ENCODE results near the gene PLEKHO1.
"Not testable (repeated sequence)": the region's sequence is repeated elsewhere in the genome, so short reads cannot be mapped to it uniquely, and the experiment has no call there.

The PLEKHO1 gene

DNA sequence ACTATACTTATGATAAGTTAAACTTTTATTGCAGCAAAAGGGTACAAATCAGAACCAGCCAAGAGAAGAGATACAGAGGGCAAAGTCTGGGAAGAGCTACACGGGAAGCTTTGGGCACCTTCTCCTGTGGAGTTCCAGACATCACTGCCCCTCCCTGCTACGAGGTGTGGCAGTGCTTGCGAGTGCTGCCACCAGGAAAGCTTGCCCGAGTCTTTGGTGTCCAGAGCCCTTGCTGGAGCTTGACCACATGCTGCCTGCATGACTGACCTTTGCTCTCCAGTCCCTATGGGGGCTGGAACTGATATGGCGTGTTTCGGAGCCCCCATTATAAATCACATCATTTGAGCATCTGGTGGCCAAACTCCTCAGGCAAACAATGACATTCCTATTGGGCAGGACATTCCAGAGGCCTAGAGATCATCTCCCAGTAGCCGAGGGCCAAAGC, 23.4 kb downstream of the PLEKHO1 start:
- no peak for DNase-seq (ENCODE audit: low read depth)

DNA sequence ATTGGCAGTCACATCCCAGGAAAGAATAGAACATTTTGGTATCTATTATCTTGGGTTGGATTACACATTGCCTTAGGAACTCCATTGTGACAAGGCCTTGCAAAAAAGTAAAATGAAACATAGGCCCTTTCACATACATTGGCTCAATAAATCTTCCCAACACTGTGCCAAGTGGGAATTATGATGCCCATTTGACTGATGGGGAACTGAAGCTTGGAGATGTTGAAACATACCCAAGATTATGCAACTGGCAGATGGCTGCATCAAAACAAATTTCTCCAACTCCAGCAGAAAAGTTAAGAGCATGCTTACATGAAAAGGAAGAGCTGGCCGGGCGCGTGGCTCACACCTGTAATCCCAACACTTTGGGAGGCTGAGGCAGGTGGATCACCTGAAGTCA, 26.9 kb downstream of the PLEKHO1 start:
- no peak for DNase-seq (ENCODE audit: low read depth)

DNA sequence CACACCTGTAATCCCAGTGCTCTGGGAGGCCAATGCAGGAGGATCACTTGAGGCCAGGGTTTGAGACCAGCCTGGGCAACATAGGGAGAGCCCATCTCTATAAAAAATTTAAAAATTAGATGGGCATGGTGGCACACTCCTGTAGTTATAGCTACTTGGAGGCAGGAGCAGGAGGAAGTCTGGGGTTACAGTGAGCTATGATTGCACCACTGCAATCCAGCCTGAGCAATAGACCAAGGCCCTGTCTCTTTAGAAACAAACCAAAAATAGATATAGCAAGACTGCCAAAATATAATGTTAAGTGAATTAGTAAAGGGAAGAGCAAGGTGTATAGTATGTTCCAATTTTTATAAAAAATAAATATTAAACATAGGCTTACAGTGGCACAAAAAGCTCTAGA, 28.8 kb downstream of the PLEKHO1 start:
- no peak for DNase-seq (ENCODE audit: low read depth)

DNA sequence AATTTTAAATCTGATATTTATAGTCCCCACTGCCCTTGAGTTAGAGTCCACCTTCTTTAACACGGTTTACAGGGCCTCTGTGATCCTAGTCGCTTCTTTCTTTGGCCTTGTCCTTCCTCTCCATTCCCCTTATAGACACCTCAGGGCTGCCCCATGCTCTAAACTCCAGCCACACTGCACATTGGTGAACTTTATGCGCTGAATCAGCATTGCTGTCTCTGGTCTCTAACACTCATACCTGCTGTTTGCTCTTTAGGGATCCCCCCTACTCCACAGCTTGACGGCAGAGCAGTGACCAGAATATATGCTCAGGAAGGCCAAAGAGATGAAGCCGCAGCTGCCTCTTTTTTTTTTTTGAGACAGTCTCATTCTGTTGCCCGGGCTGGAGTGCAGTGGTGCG, 30.2 kb downstream of the PLEKHO1 start:
- DNase-seq (ENCODE audit: low read depth) = no peak

DNA sequence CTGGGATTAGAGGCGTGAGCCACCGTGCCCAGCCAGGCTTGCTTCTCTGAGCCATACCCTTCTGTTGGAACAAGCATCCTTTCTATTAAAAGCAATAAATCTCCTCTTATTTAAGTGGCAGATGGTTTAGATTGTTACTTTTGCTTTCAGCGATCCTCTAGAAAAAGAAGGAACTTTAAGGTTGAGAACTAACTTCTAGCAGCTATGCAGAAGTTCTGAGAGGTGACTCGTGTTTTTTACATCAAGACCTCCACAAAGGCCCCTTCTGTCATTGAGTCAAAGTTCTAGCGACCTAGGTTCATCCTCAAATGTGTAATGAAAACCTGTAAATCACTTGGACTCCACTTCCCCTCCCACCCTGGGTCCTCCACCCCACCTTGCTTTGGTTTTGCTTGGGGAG, 30.8 kb downstream of the PLEKHO1 start:
- DNase-seq (ENCODE audit: low read depth) = no peak

DNA sequence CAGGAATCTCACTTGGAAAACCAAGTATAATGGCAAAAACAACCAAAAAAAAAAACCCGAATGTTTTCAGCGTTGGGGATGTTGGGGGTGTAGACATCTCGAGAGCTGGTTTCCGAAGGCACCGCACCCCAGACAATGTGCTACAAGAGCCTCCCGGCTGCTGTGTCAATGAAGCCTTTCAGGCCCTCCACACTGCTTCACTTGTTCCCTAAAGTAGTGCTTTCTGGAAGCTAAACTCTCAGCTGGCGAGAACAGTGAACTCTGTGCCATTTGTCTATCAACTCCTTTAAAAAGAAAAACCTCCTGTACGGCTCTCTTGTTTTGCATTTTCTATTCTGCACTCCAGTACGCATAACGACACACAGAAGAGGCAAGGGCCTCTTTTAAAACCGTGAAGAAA, 32.5 kb downstream of the PLEKHO1 start:
- DNase-seq (ENCODE audit: low read depth) = no peak

DNA sequence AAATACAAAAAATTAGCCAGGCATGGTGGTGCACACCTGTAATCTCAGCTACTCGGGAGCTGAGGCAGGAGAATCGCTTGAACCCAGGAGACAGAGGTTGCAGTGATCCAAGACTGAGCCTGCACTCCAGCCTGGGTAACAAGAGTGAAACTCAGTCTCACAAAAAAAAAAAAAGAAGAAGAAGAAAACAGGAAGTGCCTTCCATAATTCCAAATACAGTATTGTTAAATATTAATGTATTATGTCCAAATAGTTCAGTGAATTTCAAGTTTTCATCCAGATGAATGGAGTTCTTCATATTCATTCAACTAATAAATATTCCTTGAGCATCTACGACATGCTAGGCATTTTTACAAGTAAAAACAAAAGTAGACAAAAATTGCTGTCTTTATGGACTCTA, 33.3 kb downstream of the PLEKHO1 start:
- no peak for DNase-seq (ENCODE audit: low read depth)

DNA sequence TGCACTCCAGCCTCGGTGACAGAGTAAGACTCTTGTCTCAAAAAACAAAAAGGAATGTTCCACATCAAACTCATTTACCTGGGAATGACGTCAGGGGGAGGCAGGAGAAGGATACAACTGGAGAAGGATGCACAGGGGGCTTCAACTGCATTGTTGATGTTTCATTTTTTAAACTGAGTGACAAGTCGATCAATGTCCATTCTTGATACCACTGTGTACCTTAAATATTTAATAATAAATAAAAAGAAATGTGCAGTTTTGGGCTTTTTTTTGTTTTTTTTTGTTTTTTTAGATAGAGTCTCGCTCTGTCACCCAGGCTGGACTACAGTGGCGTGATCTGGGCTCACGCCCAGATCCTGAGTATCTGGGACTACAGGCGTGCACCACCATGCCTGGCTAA, 35.8 kb downstream of the PLEKHO1 start:
- no peak for DNase-seq (ENCODE audit: low read depth)

DNA sequence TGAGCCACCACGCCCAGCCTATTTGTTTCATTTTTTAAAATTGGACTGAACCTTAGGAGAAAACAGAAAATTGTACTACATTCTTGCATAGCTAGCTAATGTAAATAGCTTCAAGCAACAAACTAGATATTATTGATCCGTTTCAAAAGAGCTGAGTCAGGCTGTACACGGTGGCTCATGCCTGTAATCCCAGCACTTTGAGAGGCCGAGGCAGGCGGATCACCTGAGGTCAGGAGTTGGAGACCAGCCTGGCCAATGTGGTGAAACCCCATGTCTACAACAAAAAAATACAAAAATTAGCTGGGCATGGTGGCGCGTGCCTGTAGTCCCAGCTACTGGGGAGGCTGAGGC, 36.7 kb downstream of the PLEKHO1 start:
- not testable (repeated sequence) for DNase-seq (ENCODE audit: low read depth)

DNA sequence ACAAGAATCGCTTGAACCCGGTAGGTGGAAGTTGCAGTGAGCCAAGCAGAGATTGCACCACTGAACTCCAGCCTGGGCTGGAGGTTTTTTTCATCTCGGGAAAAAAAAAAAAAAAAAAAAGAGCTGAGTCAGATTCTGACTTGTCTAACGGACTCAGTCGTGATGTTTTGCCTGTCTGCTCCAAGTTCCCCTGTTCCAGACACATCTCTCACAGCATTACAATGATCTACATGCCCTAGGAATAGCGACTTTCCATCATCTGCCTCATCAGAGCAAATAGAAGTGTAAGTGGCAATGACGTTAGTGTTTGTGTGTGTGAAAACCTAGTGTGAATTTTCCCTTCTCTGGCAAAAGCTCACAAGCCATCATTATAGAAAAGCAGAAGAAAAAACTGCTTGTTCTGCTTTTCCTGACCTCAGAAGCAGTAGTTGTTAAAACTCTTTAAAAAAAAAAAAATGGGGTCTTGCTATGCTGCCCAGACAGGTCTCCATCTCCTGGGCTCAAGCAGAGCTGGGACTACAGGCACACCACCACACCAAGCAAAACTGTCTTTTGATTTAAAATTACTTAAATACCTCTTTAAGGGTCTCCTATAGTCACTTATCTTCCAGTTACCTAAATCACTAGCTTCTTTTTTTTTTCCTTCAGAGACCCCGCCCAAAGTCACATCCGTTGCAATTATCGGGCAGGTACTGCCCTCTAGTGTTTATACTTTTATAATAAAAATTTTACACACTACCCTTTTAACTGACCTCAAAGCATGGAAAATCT, 37.3 kb downstream of the PLEKHO1 start:
- no peak for DNase-seq (ENCODE audit: low read depth)

DNA sequence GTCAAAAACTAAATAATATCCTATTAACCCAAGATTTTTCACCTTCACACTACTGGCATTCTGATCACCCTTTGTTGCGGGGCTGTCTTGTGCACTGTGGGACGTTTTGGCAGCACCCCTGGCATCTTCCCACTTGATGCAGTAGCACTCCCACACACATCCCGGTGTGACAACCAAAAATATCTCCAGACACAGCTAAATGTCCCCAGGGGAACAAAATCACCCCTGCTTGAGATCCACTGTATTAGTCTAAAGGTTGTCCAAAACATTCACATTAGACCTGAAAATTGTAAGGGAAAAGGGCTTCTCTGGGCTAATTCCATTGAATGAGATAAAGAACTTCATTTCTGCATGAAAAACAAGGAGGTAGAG, 37.8 kb downstream of the PLEKHO1 start:
- DNase-seq (ENCODE audit: low read depth) = no peak

DNA sequence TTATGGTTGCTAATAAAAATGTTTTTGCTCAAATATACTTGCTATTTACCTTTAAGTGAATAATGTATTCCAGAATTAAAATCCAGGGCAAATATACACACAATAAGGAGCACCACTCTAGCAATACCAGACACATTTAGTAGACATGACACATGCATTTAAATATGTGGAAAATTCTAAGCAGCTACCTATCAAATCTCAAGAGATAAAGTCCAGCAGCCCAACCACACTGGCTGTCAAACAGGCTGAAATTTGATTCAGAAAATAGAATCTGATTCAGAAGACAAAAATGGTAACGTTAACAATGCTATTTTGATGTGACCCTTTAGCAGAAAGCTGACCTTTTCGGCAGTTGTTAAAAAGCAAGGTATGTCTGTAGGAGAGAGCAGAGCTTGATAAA, 42.3 kb downstream of the PLEKHO1 start:
- DNase-seq (ENCODE audit: low read depth) = no peak

DNA sequence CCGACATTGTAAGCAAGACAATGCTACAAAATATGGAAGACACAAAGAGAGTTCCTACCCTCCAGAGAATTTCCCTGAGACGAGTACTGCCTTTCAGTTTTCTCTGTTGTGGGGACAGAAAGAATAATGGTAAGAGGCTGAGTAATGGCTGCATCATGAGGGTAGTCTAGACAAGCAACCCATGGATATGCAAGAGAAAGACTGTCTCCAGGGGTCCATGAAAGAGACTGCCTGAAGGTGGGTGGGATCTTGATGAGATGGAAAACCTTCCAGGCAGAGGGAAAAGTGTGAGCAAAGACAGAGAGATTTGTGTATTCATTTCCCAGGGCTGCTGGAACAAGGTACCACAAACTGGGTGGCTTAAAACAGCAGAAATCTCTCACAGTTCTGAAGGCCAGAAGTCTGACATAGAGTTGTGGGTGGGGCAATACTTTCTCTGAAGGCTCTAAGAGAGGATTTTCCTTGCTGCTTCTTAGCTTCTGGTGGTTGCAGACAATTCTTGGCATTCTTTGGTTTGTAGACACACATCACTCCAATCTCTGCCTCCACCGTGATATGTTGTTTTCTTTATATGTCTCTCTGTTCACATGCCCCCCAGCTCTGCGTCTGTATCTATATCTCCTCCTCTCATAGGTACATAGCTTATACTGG, 44.8 kb downstream of the PLEKHO1 start:
- DNase-seq (ENCODE audit: low read depth) = no peak

DNA sequence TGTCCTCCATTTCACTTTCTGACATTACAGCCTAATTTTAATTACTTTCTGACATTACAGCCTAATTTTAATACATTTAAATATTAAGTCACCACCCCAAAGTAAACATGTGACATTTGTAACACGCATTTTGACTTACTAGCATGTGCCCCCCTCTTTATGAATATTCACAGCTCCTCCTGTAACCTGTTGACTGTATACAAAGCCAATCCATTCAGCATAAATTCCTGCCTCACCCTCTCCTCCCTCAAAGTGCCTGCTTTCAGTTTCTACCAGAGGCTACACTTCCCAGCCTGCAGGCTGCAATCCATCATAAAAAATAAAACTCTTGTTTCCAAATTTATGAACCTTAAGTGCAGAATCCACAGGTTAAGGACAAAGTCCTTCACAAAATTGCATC, 46.7 kb downstream of the PLEKHO1 start:
- DNase-seq (ENCODE audit: low read depth) = no peak

DNA sequence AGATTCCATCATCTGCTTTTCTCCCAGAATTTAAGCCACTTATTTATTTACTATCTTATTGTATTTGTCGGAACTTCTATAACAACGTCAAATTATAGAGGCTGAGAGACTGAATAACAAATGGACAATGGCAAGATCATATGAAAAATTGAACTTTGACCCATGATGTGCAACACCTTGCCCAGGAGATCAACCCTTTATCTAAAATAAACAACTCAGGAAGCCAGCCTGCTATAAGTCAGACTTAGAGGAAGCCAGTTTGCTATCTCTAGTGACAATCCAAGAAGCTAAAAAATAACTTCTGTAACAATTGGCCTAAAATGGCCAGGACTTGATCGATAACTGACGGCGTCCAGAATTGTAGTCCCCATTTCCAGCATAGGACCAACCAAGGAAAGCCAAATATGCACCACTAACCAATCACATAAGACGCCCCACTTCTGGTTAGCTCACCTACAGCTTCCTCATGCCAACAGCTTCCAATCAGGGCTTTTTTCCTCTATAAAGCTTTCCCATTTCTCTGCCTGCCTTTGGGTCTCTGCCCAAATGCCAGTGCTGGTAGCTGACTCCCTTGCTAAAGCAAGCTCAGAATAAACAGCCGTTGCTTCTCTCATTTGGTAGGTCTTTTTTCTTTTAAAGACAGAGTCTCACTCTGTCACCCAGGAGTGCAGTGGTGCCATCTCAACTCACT, 57.7 kb downstream of the PLEKHO1 start:
- DNase-seq (ENCODE audit: low read depth) = no peak

DNA sequence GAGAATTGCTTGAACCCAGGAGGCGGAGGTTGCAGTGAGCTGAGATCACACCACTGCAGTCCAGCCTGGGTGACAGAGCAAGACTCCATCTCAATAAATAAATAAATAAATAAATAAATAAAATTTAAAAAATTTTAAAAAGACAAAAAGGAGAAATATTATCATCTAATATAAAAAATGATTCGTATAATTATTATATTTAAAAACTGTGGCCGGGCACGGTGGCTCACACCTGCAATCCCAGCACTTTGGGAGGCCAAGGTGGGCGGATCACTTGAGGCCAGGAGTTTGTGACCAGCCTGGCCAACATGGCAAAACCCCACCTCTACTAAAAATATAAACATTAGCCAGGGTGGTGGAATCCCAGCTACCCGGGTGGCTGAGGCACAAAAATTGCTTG, 58.7 kb downstream of the PLEKHO1 start:
- not testable (repeated sequence) for DNase-seq (ENCODE audit: low read depth)
